ENCODE results near the gene HSD11B2.

Gene HSD11B2

GRCh38 chr16:67396159-67397035 lies 34.5 kb upstream of the HSD11B2 start:
- DNase-seq (ENCODE audit: low read depth), result no peak

GRCh38 chr16:67397036-67397801 lies 33.7 kb upstream of the HSD11B2 start:
- DNase-seq (ENCODE audit: low read depth), result no peak

- no peak for DNase-seq (ENCODE audit: low read depth)
These were observed 32.9 kb upstream of the HSD11B2 start for GRCh38 chr16:67397812-67398545.

- DNase-seq (ENCODE audit: low read depth), result no peak
These were observed 32.2 kb upstream of the HSD11B2 start for GRCh38 chr16:67398546-67399217.

DNA sequence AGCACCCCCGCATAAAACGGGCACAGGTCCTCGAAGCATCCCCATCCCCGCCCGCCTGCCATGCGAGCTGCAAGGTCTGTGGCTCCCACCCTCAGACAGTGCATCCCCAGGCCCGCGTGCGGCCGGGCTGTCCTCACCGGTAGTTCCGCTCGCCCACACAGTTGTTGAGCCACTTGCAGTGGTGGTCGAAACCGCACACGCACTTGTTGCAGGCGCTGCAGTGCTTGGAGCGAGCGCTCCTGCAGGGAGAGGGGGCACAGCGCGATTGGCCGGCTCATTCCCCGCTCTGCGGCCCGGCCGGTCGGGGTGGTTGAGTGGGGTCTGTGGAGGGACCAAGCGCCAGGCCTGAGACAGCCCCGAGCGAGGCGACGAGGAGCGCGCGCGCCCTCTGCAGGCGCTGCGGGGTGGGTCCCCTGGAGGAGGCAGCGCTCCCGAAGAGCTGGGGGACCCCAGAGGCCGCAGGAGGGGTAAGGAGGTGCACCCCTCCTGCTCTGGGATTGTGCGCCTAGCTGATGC lies 31.6 kb upstream of the HSD11B2 start:
- peak; percentile 33 for DNase-seq (ENCODE audit: low read depth)

DNA sequence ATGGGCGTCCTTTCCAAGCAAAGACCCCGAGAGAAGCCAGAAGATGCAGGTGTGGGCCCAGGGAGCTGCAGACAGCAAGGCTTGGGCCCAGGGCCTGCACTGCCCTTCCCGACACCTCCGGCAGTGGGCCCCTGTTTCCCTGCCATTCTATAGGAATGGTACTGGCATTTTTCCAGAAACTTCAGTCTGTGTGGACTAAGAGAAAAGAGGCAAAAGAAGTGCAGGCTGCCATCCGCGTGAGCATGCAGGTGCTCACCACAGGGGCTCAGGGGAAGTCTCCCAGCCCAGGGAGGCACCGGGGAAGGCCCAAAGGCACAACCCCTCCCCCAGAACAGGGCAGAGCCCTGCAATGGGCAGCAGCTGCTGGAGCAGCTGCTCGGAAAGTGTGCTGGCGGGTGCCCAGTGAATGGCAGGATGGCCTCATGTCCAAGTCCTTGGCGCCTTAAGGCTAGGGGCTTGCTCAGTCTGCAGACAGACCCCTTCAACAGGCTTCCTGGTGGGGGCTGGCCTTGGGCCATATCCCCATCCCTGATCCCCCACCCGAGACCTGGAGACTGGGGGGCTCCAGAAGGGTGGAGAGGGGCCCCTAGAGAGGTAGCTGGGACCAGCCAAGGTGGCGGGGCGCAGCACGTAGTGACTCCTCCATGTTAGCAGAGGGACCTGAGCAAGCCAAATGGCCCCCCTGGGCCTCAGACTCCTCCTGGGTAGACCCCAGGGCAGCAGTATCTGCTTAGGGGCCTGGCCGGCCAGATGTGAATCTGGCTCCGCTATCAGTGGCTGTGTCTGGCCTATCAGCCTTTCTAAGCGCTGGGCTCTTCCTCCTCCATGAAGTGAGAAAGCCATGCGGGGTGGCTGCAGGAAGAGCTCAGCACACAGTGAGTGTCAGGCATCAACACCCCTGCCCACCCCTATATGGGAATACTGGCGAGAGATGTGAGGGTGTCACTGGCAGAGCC lies 30.9 kb upstream of the HSD11B2 start:
- DNase-seq (ENCODE audit: low read depth), result no peak

GRCh38 chr16:67400901-67401300 lies 30.0 kb upstream of the HSD11B2 start:
- no peak for DNase-seq (ENCODE audit: low read depth)

GRCh38 chr16:67403976-67404555 lies 26.9 kb upstream of the HSD11B2 start:
- DNase-seq (ENCODE audit: low read depth), result no peak

DNA sequence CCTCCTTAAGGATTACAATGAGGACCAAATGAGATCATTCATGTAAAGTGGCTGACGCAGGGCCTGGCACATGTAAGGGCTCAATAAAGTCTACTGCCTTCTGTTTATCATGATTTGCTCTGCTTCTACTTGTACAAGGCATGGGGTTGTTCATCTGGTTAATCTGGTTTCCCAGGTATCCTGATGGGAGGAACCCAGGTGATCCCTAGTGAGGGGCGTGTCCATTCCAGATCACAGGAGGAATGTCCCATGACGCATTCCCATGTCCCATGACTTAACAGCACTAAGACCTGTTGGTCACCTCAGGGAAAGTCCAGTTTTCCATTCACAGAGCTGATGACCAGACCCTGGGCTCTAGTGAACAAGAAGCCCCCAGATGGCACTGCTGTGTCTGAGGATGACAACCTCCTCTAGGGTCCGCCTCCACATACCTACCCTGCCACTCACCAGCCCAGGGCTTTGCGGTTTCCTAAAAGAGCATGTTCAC lies 26.1 kb upstream of the HSD11B2 start:
- no peak for DNase-seq (ENCODE audit: low read depth)

DNA sequence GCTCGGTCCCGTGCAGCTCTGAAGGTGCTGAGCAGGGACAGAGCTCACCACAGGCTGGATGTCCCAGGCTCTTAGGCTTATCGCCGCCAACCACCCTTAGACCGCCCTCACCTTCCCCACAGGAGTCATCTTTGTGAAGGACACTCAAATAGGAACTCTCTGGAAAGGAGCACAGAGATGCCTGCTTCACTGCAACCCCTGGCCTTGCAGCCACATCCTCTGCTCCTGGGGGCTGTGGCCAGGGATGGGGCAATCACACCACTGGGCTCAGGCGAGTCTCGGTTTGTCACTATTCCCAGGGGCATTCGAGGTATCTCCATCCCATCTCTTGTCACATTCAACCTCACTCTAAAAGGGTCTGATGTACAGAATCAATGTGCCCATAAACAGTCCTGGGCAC lies 25.6 kb upstream of the HSD11B2 start:
- DNase-seq (ENCODE audit: low read depth), result no peak

GRCh38 chr16:67406111-67406971 lies 24.6 kb upstream of the HSD11B2 start:
- no peak for DNase-seq (ENCODE audit: low read depth)

GRCh38 chr16:67407176-67407787 lies 23.6 kb upstream of the HSD11B2 start:
- no peak for DNase-seq (ENCODE audit: low read depth)

GRCh38 chr16:67407788-67408452 lies 23.0 kb upstream of the HSD11B2 start:
- DNase-seq (ENCODE audit: low read depth), result no peak

DNA sequence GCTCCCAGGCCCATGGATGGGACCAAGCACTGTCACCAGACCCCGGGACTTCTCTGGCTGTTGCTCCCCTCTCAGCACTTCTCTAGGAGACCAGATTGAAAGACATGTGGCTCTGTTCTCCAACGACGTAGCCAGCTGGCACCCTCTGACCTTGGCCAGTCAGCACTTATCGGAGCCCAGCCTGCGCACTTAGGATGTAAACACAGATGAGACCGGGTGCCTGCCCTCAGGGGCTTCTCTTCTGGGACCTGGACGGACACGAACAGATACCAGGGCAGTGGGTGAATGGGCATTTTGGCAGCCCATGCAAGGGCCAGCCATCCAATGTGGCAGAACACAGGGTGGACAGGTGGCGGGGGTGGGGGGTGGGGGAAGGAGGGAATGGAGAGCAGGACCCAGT lies 21.3 kb upstream of the HSD11B2 start:
- no peak for DNase-seq (ENCODE audit: low read depth)

GRCh38 chr16:67411339-67411738 lies 19.6 kb upstream of the HSD11B2 start:
- DNase-seq (ENCODE audit: low read depth), result no peak

DNA sequence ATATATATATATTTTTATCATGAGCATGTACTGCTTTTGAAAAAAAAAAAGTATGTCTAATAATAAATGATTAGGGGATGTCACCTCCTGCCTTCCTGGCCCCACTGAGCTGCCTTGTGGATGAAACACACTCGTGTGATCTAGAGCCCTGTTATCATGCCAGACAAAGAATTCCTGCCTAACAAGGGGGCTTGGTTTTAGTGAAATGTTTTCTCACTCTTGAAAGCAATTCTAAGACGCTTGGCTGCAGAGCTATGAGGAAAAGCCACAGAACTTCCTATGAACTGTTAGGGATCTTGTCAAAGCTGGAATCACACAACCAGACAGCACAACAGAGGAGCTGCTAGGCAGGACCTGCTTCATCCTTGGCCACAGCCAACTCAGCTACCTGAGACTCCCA lies 18.6 kb upstream of the HSD11B2 start:
- no peak for DNase-seq (ENCODE audit: low read depth)

- DNase-seq (ENCODE audit: low read depth), result no peak
These were observed 16.7 kb upstream of the HSD11B2 start for GRCh38 chr16:67413978-67414911.

All from stimulated activated CD8-positive, alpha-beta memory T cell treated with anti-CD3 and anti-CD28 coated beads, Interleukin-4, amount 100 ng/mL, for 24 hours (primary cell).